ENCODE results near the gene NHS. TPM values are rescaled to one million over a fixed set of nuclear protein-coding genes. Genes with fewer than 3 reads are reported as not detected.

NHS gene
- total and polyA plus RNA-seq, 4 donors: 4.3 to 28.2 (median 13.3) TPM

DNA sequence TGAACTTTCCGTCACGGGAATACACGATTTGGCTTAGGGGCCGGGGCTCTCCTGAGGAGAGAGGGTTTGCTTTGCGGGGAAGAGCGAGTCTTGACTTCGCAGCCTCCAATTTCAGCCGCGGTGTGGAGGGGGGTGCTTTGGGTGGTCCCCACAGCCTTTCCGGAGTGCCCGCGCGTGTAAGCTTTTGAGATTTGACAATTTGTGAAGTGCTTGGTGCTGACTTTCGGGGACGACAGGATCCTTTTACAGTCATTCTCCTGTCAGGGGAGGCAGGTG is 362.6 kb downstream of the NHS start:
- no peaks in the 10 kb centered on the region for H3K9me3 ChIP-seq (ENCODE audit: control insufficient read depth, low read length)
- no peaks in the 10 kb centered on the region for H3K36me3 ChIP-seq (ENCODE audit: control insufficient read depth in 1 of 2, insufficient read depth in 2 of 2, low read length in 1 of 2)
- no peak for DNase-seq
- intact Hi-C loops (cut with DNase I): loop anchor here in 1 of 2 donors (5.0 kb wide), 1 partner anchor 660 kb away; no protein-coding TSS in a partner anchor
- peak overlapping the region; percentile 41 to 65 for H3K4me3 ChIP-seq (ENCODE audit: low read length in 2 of 2)
- H3K27me3 ChIP-seq (ENCODE audit: control insufficient read depth in 1 of 2, insufficient read depth in 2 of 2, low read length in 1 of 2): no peaks in the 10 kb centered on the region
- H3K4me1 ChIP-seq (ENCODE audit: control insufficient read depth in 1 of 2, insufficient read depth in 2 of 2, low read length in 2 of 2): no peaks in the 10 kb centered on the region
- 1 to 37% methylated on average over 15 of the region's 15 CpGs for WGBS, 2 donors
- peak overlapping the region in 1 of 2 donors; percentile 75 for H3K27ac ChIP-seq (ENCODE audit: low read depth in 1 of 2, low read length in 2 of 2)
- ATAC-seq (ENCODE audit: low FRiP score): no peak

GRCh38 chrX:17737986-17738713 is 363.1 kb downstream of the NHS start:
- 0 to 32% methylated on average over 45 of the region's 45 CpGs for WGBS, 2 donors
- Histone ChIP-seq H3K9me3 (ENCODE audit: control insufficient read depth, low read length) (no peaks in the 10 kb centered on the region), H3K36me3 (ENCODE audit: control insufficient read depth in 1 of 2, insufficient read depth in 2 of 2, low read length in 1 of 2) (no peaks in the 10 kb centered on the region), H3K27ac (ENCODE audit: low read depth in 1 of 2, low read length in 2 of 2) (peak overlapping the region in 1 of 2 donors; percentile 75), H3K4me1 (ENCODE audit: control insufficient read depth in 1 of 2, insufficient read depth in 2 of 2, low read length in 2 of 2) (no peaks in the 10 kb centered on the region), H3K27me3 (ENCODE audit: control insufficient read depth in 1 of 2, insufficient read depth in 2 of 2, low read length in 1 of 2) (no peaks in the 10 kb centered on the region), H3K4me3 (ENCODE audit: low read length in 2 of 2) (peak overlapping the region; percentile 41 to 72)
- ATAC-seq (ENCODE audit: low FRiP score): peak; percentile 62
- intact Hi-C loops (cut with DNase I): loop anchor here in 1 of 2 donors (5.0 kb wide), 1 partner anchor 661 kb away; no protein-coding TSS in a partner anchor
- DNase-seq: peak; percentile 55 to 80

GRCh38 chrX:17738737-17739535 is 363.9 kb downstream of the NHS start:
- intact Hi-C loops (cut with DNase I): loop anchor here in 1 of 2 donors (5.0 kb wide), 1 partner anchor 662 kb away; no protein-coding TSS in a partner anchor
- Histone ChIP-seq H3K27me3 (ENCODE audit: control insufficient read depth in 1 of 2, insufficient read depth in 2 of 2, low read length in 1 of 2) (no peaks in the 10 kb centered on the region), H3K36me3 (ENCODE audit: control insufficient read depth in 1 of 2, insufficient read depth in 2 of 2, low read length in 1 of 2) (no peaks in the 10 kb centered on the region), H3K9me3 (ENCODE audit: control insufficient read depth, low read length) (no peaks in the 10 kb centered on the region), H3K4me3 (ENCODE audit: low read length in 2 of 2) (peak overlapping the region in 1 of 2 donors; percentile 72), H3K27ac (ENCODE audit: low read depth in 1 of 2, low read length in 2 of 2) (no peak overlapping the region), H3K4me1 (ENCODE audit: control insufficient read depth in 1 of 2, insufficient read depth in 2 of 2, low read length in 2 of 2) (no peaks in the 10 kb centered on the region)
- ATAC-seq (ENCODE audit: low FRiP score): no peak
- 33 to 52% methylated on average over 6 of the region's 6 CpGs for WGBS, 2 donors
- no peak for DNase-seq

- H3K9me3 ChIP-seq (ENCODE audit: control insufficient read depth, low read length): no peaks in the 10 kb centered on the region
- 72 to 87% methylated on average over 11 of the region's 11 CpGs for WGBS, 2 donors
- intact Hi-C loops (cut with DNase I): no loop called here
Observed at GRCh38 chrX:17740137-17741122, 365.4 kb downstream of the NHS start.

GRCh38 chrX:17741123-17741511 is 366.1 kb downstream of the NHS start:
- DNase-seq: no peak
- intact Hi-C loops (cut with DNase I): no loop called here
- 67 to 90% methylated on average over 9 of the region's 9 CpGs for WGBS, 2 donors

More at GRCh38 chrX:17740137-17741122, 365.4 kb downstream of the NHS start:
- H3K4me1 ChIP-seq (ENCODE audit: control insufficient read depth in 1 of 2, insufficient read depth in 2 of 2, low read length in 2 of 2): no peaks in the 10 kb centered on the region
- ATAC-seq (ENCODE audit: low FRiP score): no peak
- no peaks in the 10 kb centered on the region for H3K27me3 ChIP-seq (ENCODE audit: control insufficient read depth in 1 of 2, insufficient read depth in 2 of 2, low read length in 1 of 2)
- no peak for DNase-seq
- H3K27ac ChIP-seq (ENCODE audit: low read depth in 1 of 2, low read length in 2 of 2): no peak overlapping the region
- H3K36me3 ChIP-seq (ENCODE audit: control insufficient read depth in 1 of 2, insufficient read depth in 2 of 2, low read length in 1 of 2): no peaks in the 10 kb centered on the region
- no peak overlapping the region for H3K4me3 ChIP-seq (ENCODE audit: low read length in 2 of 2)

GRCh38 chrX:17743913-17744312 is 368.9 kb downstream of the NHS start:
- Histone ChIP-seq H3K4me3 (ENCODE audit: low read length in 2 of 2) (no peak overlapping the region), H3K36me3 (ENCODE audit: control insufficient read depth in 1 of 2, insufficient read depth in 2 of 2, low read length in 1 of 2) (no peaks in the 10 kb centered on the region), H3K27me3 (ENCODE audit: control insufficient read depth in 1 of 2, insufficient read depth in 2 of 2, low read length in 1 of 2) (no peaks in the 10 kb centered on the region), H3K4me1 (ENCODE audit: control insufficient read depth in 1 of 2, insufficient read depth in 2 of 2, low read length in 2 of 2) (no peaks in the 10 kb centered on the region), H3K9me3 (ENCODE audit: control insufficient read depth, low read length) (no peaks in the 10 kb centered on the region), H3K27ac (ENCODE audit: low read depth in 1 of 2, low read length in 2 of 2) (no peak overlapping the region)
- intact Hi-C loops (cut with DNase I): no loop called here
- no peak for ATAC-seq (ENCODE audit: low FRiP score)
- no peak for DNase-seq
- WGBS, 2 donors: 45 to 56% methylated on average over 2 of the region's 2 CpGs

More at GRCh38 chrX:17741123-17741511, 366.1 kb downstream of the NHS start:
- Histone ChIP-seq H3K9me3 (ENCODE audit: control insufficient read depth, low read length) (no peaks in the 10 kb centered on the region), H3K36me3 (ENCODE audit: control insufficient read depth in 1 of 2, insufficient read depth in 2 of 2, low read length in 1 of 2) (no peaks in the 10 kb centered on the region), H3K27me3 (ENCODE audit: control insufficient read depth in 1 of 2, insufficient read depth in 2 of 2, low read length in 1 of 2) (no peaks in the 10 kb centered on the region), H3K4me1 (ENCODE audit: control insufficient read depth in 1 of 2, insufficient read depth in 2 of 2, low read length in 2 of 2) (no peaks in the 10 kb centered on the region), H3K4me3 (ENCODE audit: low read length in 2 of 2) (no peak overlapping the region), H3K27ac (ENCODE audit: low read depth in 1 of 2, low read length in 2 of 2) (no peak overlapping the region)
- no peak for ATAC-seq (ENCODE audit: low FRiP score)

- intact Hi-C loops (cut with DNase I): no loop called here
- Histone ChIP-seq H3K4me3 (ENCODE audit: low read length in 2 of 2) (no peak overlapping the region), H3K4me1 (ENCODE audit: control insufficient read depth in 1 of 2, insufficient read depth in 2 of 2, low read length in 2 of 2) (no peaks in the 10 kb centered on the region), H3K36me3 (ENCODE audit: control insufficient read depth in 1 of 2, insufficient read depth in 2 of 2, low read length in 1 of 2) (no peaks in the 10 kb centered on the region), H3K9me3 (ENCODE audit: control insufficient read depth, low read length) (no peaks in the 10 kb centered on the region), H3K27me3 (ENCODE audit: control insufficient read depth in 1 of 2, insufficient read depth in 2 of 2, low read length in 1 of 2) (no peaks in the 10 kb centered on the region), H3K27ac (ENCODE audit: low read depth in 1 of 2, low read length in 2 of 2) (no peak overlapping the region)
- ATAC-seq (ENCODE audit: low FRiP score) (no peak), DNase-seq (no peak)
- WGBS, 2 donors: 82 to 87% methylated on average over 2 of the region's 2 CpGs
Observed at GRCh38 chrX:17744896-17745523, 370.0 kb downstream of the NHS start.

DNA sequence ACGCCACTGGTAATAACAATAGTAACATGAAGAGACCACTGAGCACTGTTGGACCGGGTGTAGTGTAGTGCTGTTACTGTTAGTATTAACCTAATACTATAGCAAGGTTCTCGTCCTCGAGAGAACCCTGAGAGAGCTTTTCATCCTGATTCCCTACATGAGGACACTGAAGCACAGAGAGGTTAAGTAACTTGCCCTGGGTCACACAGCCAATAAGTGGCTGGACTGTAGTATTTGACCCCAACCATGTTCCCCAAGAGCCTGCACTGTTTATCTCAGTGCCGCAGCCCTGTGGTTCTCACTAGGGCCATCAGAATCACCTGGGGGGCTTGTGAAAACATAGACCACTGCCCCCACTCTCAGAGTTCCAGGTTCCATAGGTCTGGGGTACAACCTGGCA is 372.7 kb downstream of the NHS start:
- no peak overlapping the region for H3K27ac ChIP-seq (ENCODE audit: low read depth in 1 of 2, low read length in 2 of 2)
- H3K27me3 ChIP-seq (ENCODE audit: control insufficient read depth in 1 of 2, insufficient read depth in 2 of 2, low read length in 1 of 2): no peaks in the 10 kb centered on the region
- 78 to 95% methylated on average over 5 of the region's 5 CpGs for WGBS, 2 donors
- H3K4me1 ChIP-seq (ENCODE audit: control insufficient read depth in 1 of 2, insufficient read depth in 2 of 2, low read length in 2 of 2): no peaks in the 10 kb centered on the region
- intact Hi-C loops (cut with DNase I): no loop called here
- H3K36me3 ChIP-seq (ENCODE audit: control insufficient read depth in 1 of 2, insufficient read depth in 2 of 2, low read length in 1 of 2): peaks cover 0 to 1% of the 10 kb centered on the region in 2 donors
- ATAC-seq (ENCODE audit: low FRiP score) (no peak), DNase-seq (no peak)
- H3K9me3 ChIP-seq (ENCODE audit: control insufficient read depth, low read length): no peaks in the 10 kb centered on the region
- no peak overlapping the region for H3K4me3 ChIP-seq (ENCODE audit: low read length in 2 of 2)

Measured in aorta (tissue), 5 donors.